K562 (cell line): ENCODE results near the gene KRT77. TPM values are rescaled to one million over a fixed set of nuclear protein-coding genes. Genes with fewer than 3 reads are reported as not detected.

Experiments used
- ATAC-seq: fragments of 200-7000 bp; cut with Tn5 transposase; 3 replicates; pipeline ENCODE4 v1.9.1; 2020; ENCODE audit warnings: moderate library complexity
- BruUV-seq: library from RNA; stranded (reverse); fragments of 400-500 nt; replicated peaks from 2 replicates; lab custom pipeline; 2021; lab: Mats Ljungman, UMichigan
- CTCF ChIA-PET: fragments of 300-600 bp; formaldehyde crosslinking; extraction: SDS; loops from one replicate; lab custom pipeline; 2021; ENCODE audit warnings: low intra/inter-chr PET ratio; lab: Yijun Ruan, JAX
- POLR2A ChIA-PET: fragments of 300-600, 350-650 bp; sonication (Branson Sonifier 250); formaldehyde crosslinking; extraction: SDS; loops from one replicate; lab custom pipeline; 2021; ENCODE audit warnings: antibody characterized with exemption, inconsistent platforms; lab: Yijun Ruan, JAX
- DNase-seq, 4 experiments: peaks; one replicate each; pipeline versions ENCODE4 v3.0.0 to v3.0.0-alpha.2; 2011 to 2018; ENCODE audit warnings: low spot score in 3 of 4, mixed read lengths in 3 of 4; ENCODE audit errors: extremely low read depth in 1 of 4
- FAIRE-seq: peaks from 2 replicates; lab custom pipeline; 2011; peaks lifted over from hg19 to GRCh38; lab: Jason Lieb, UNC
- H2AFZ ChIP-seq: 2 replicates; pipeline ENCODE4 v1.6.0; 2011; ENCODE audit warnings: low read depth, low read length, control low read depth, inconsistent platforms
- H3K27ac ChIP-seq: fragments of 200-600 bp; 3 replicates; pipeline ENCODE4 v1.8.0; 2011; ENCODE audit warnings: low read depth, mild to moderate bottlenecking, control low read depth, inconsistent platforms, low read length, moderate library complexity, mixed read lengths; ENCODE audit errors: extremely low read depth
- H3K27me3 ChIP-seq, 2 experiments: fragments of 300-600 bp in 1 of 2; 2 replicates in 1 of 2; 3 replicates in 1 of 2; pipeline versions ENCODE4 v1.6.0 to v1.8.0; 2011; ENCODE audit warnings: inconsistent platforms in 2 of 2, low read length in 2 of 2, mild to moderate bottlenecking in 1 of 2, mixed read lengths in 1 of 2, moderate library complexity in 1 of 2; ENCODE audit not compliant: control insufficient read depth in 2 of 2, insufficient read depth in 2 of 2
- H3K36me3 ChIP-seq: fragments of 300-600 bp; 3 replicates; pipeline ENCODE4 v1.8.0; 2011; ENCODE audit warnings: mild to moderate bottlenecking, low read length, inconsistent platforms; ENCODE audit not compliant: control insufficient read depth, insufficient read depth
- H3K4me1 ChIP-seq, 2 experiments: fragments of 200-600 bp in 1 of 2; replicated peaks in 1 of 2; 2 replicates in 1 of 2; 3 replicates in 1 of 2; pipeline versions ENCODE4 v1.5.1 to v1.8.0; 2011; ENCODE audit warnings: inconsistent platforms in 2 of 2, low read length in 2 of 2, mild to moderate bottlenecking in 1 of 2, mixed read lengths in 1 of 2, moderate library complexity in 1 of 2; ENCODE audit not compliant: control insufficient read depth in 2 of 2, insufficient read depth in 2 of 2
- H3K4me2 ChIP-seq: 2 replicates; pipeline ENCODE4 v1.6.1; 2011; ENCODE audit warnings: low read length, control low read depth, inconsistent platforms, mixed read lengths; ENCODE audit not compliant: insufficient read depth
- H3K4me3 ChIP-seq: fragments of 200-600 bp; sonication (generic), shearing (Covaris generic); 2 replicates; pipeline ENCODE4 v1.5.1; 2016; ENCODE audit warnings: control low read depth, inconsistent platforms
- H3K79me2 ChIP-seq: fragments of 200-600 bp; 3 replicates; pipeline ENCODE4 v1.8.0; 2011; ENCODE audit warnings: low read length, inconsistent platforms; ENCODE audit not compliant: control insufficient read depth, insufficient read depth
- H3K9ac ChIP-seq, 2 experiments: 2 replicates each; pipeline versions ENCODE4 v1.6.0 to v1.6.1; 2011; ENCODE audit warnings: low read depth in 2 of 2, low read length in 2 of 2, control low read depth in 1 of 2, inconsistent platforms in 1 of 2, mild to moderate bottlenecking in 1 of 2, mixed read lengths in 1 of 2; ENCODE audit not compliant: insufficient read depth in 1 of 2
- H3K9me1 ChIP-seq: one replicate; pipeline ENCODE4 v1.6.0; 2011; ENCODE audit warnings: inconsistent platforms, mild to moderate bottlenecking, low read length, moderate library complexity; ENCODE audit not compliant: control insufficient read depth, insufficient read depth
- H3K9me3 ChIP-seq: replicated peaks from 2 replicates; pipeline ENCODE4 v1.5.1; 2011; ENCODE audit warnings: low read depth, low read length, inconsistent platforms; ENCODE audit not compliant: control insufficient read depth, insufficient read depth
- H4K20me1 ChIP-seq: replicated peaks from 2 replicates; pipeline ENCODE4 v1.6.1; 2011; ENCODE audit warnings: low read length, inconsistent platforms, mixed read lengths; ENCODE audit not compliant: control insufficient read depth, insufficient read depth
- C11orf30 ChIP-seq: fragments of 450-650 bp; IDR thresholded peaks from 2 replicates; pipeline ENCODE4 v1.6.1; 2016; ENCODE audit warnings: low read depth, mild to moderate bottlenecking
- CREB5 ChIP-seq: fragments of 250-450 bp; sonication (Bioruptor Pico); IDR thresholded peaks from 2 replicates; pipeline ENCODE4 v1.5.0; 2020; ENCODE audit warnings: mild to moderate bottlenecking
- HMG20A ChIP-seq: fragments of 450-650 bp; formaldehyde crosslinking; conservative IDR thresholded peaks from 2 replicates; pipeline ENCODE4 v1.4.0; 2020; ENCODE audit warnings: mild to moderate bottlenecking, mixed read lengths
- JUND ChIP-seq, 2 experiments: IDR thresholded peaks; 2 replicates in 1 of 2; 3 replicates in 1 of 2; pipeline ENCODE4 v1.6.1; 2011; ENCODE audit warnings: borderline replicate concordance in 2 of 2, low read depth in 2 of 2, low read length in 2 of 2, improper control_type of control experiment in 1 of 2, missing biosample characterization in 1 of 2, missing genetic modification characterization in 1 of 2, missing genetic modification reagents in 1 of 2
- PREB ChIP-seq: sonication (generic); formaldehyde crosslinking; IDR thresholded peaks from 2 replicates; pipeline ENCODE4 v1.8.1; 2023; ENCODE audit warnings: mild to moderate bottlenecking, missing genetic modification reagents
- ZNF436 ChIP-seq: fragments of 250-450, 450-650 bp; sonication (Bioruptor Pico); formaldehyde crosslinking; IDR thresholded peaks from 2 replicates; pipeline ENCODE4 v1.7.0; 2020; ENCODE audit warnings: mild to moderate bottlenecking
- ZNF717 ChIP-seq: fragments of 250-450 bp; sonication (Bioruptor Pico); IDR thresholded peaks from 2 replicates; pipeline ENCODE4 v1.5.0; 2021
- WGBS: fragments of 100-300 bp; shearing (Covaris generic); methylation state at CpG from one replicate; pipeline ENCODE4 v1.1.6; 2016; ENCODE audit warnings: low coverage, mixed read lengths; ENCODE audit not compliant: insufficient coverage; ENCODE audit errors: missing lambda C conversion rate; 5-methylcytosine and 5-hydroxymethylcytosine counted together
- in situ Hi-C: fragments of 300-500 bp; cut with MboI; formaldehyde crosslinking; loops from 4 replicates; pipeline ENCODE4 v1.15.0; 2018; ENCODE audit warnings: inconsistent platforms, mixed read lengths
- intact Hi-C: fragments of 100-400 bp; cut with micrococcal nuclease; formaldehyde crosslinking; loops from 2 replicates; pipeline ENCODE4 v1.14.2; 2022
- polyA plus RNA-seq, 8 experiments: library from polyadenylated mRNA; depleted of rRNA in 4 of 8; stranded (reverse) in 5 of 8; unstranded in 3 of 8; fragments of >200 nt; fragmentation: Nextera tagmentation in 2 of 8; fragmentation: Illumina TruSeq in 1 of 8; extraction: Ambion mirVana in 2 of 8; extraction: Trizol in 1 of 8; gene quantifications; 2 replicates each; pipeline versions ENCODE4 v1.2.1 to v1.2.3, GENCODE V29; 2011 to 2014; ENCODE audit warnings: inconsistent platforms in 1 of 8, missing spikeins in 1 of 8
- total RNA-seq, 7 experiments: library from RNA; depleted of rRNA in 6 of 7; stranded (reverse); fragments of >200 nt in 6 of 7; fragmentation: Illumina TruSeq in 2 of 7; extraction: Trizol in 2 of 7; gene quantifications; 2 replicates each; pipeline versions ENCODE4 v1.2.1 to v1.2.3, GENCODE V29; 2011 to 2021; ENCODE audit warnings: low replicate concordance in 1 of 7

Gene KRT77
- total and polyA plus RNA-seq, 9 of the 15 experiments (the other 6 are each of a cell fraction or from before 2014, with no cell fraction given), result not detected

GRCh38 chr12:52739963-52740362 is 36.6 kb upstream of the KRT77 start (continued):
- TF ChIP-seq PREB (CRISPR knock-in tag) (no peak), HMG20A (CRISPR knock-in tag) (no peak), ZNF717 (CRISPR knock-in tag) (no peak), ZNF436 (no peak), JUND (IDR thresholded peaks at IDR 0.05; ENCODE audit: borderline replicate concordance, low read depth, low read length) (no peak), JUND (tag; IDR thresholded peaks at IDR 0.05; ENCODE audit: borderline replicate concordance, low read depth, low read length) (no peak)

- no peak for DNase-seq
- intact Hi-C loops, result no loop called here
- Histone ChIP-seq H3K9me3 (no peaks in the 10 kb centered on the region), H3K36me3 (no peaks in the 10 kb centered on the region), H3K4me1 (no peaks in the 10 kb centered on the region), H3K9ac (no peak overlapping the region), H4K20me1 (peaks cover 5% of the 10 kb centered on the region; the same call in 1 of the 2 replicates), H3K4me2 (no peak overlapping the region), H3K79me2 (no peaks in the 10 kb centered on the region), H3K27me3 (peaks cover 5 to 31% of the 10 kb centered on the region in 2 experiments; a peak in 3 of 5 replicates), H3K4me3 (no peak overlapping the region), H3K9me1 (no peaks in the 10 kb centered on the region), H2AFZ (no peak overlapping the region), H3K27ac (no peak overlapping the region)
- in situ Hi-C loops, result no loop called here
- no peak for FAIRE-seq
- ChIA-PET CTCF (no interaction called here), POLR2A (interaction anchor here (0.6 kb wide), 3 partner anchors 10 to 751 kb away, joined by 4 to 5 read pairs (median 4); no protein-coding TSS in a partner anchor)
- 0% methylated on average over 5 of the region's 5 CpGs for whole genome bisulfite sequencing
- no peak for ATAC-seq
- BruUV-seq, result no TSS peak
- no peak for TF ChIP-seq CREB5 (CRISPR knock-in tag)
- TF ChIP-seq C11orf30, result 0 out of 2 replicates have a peak, but pooled peaks have one; percentile 7
Measured at GRCh38 chr12:52735816-52736632, 32.7 kb upstream of the KRT77 start.
